Type B pancreatic cell (in vitro differentiated cells): ENCODE results near the gene GUCY2C. TPM values are rescaled to one million over a fixed set of nuclear protein-coding genes. Genes with fewer than 3 reads are reported as not detected.
A peak's percentile ranks its signal among the peaks of the same experiment; 100 is the strongest.

Experiments
- DNase-seq: peaks from one replicate; pipeline ENCODE4 v3.0.0; 2021; ENCODE audit warnings: mixed read lengths; ENCODE audit not compliant: unreplicated experiment; ENCODE audit errors: extremely low spot score
- H3K27ac Mint-ChIP-seq: 2 replicates; pipeline ENCODE4 v1.8.0; 2021; ENCODE audit warnings: mild to moderate bottlenecking, mixed read lengths
- H3K27me3 Mint-ChIP-seq: 2 replicates; pipeline ENCODE4 v1.8.0; 2021; ENCODE audit warnings: mixed read lengths
- H3K36me3 Mint-ChIP-seq: 2 replicates; pipeline ENCODE4 v1.8.0; 2021; ENCODE audit warnings: mixed read lengths
- H3K4me1 Mint-ChIP-seq: one replicate; pipeline ENCODE4 v1.8.0; 2021; ENCODE audit warnings: mixed read lengths; ENCODE audit not compliant: unreplicated experiment
- H3K4me3 Mint-ChIP-seq: 2 replicates; pipeline ENCODE4 v1.8.0; 2021; ENCODE audit warnings: mild to moderate bottlenecking, mixed read lengths
- H3K9me3 Mint-ChIP-seq: 2 replicates; pipeline ENCODE4 v1.8.0; 2021; ENCODE audit warnings: mixed read lengths
- CTCF ChIP-seq: fragments of 200-600 bp; sonication (generic); conservative IDR thresholded peaks from 2 replicates; pipeline ENCODE4 v1.5.0; 2021; ENCODE audit warnings: antibody characterized with exemption, mild to moderate bottlenecking
- total RNA-seq: library from RNA; stranded (reverse); gene quantifications from 2 replicates; pipeline ENCODE4 v1.2.1, GENCODE V29; 2021; ENCODE audit warnings: low replicate concordance

The GUCY2C gene
- total RNA-seq, 1 donor from 2014 or later, result 2.1 TPM

- TF ChIP-seq CTCF, result no peak
- H3K27ac Mint-ChIP-seq, result no peak overlapping the region
- no peak overlapping the region for H3K4me3 Mint-ChIP-seq
- H3K9me3 Mint-ChIP-seq, result no peaks in the 10 kb centered on the region
- no peaks in the 10 kb centered on the region for H3K36me3 Mint-ChIP-seq
- DNase-seq, result no peak
- H3K4me1 Mint-ChIP-seq, result no peaks in the 10 kb centered on the region
- H3K27me3 Mint-ChIP-seq, result peaks cover 2% of the 10 kb centered on the region
Observed at GRCh38 chr12:14681625-14682024, 14.8 kb downstream of the GUCY2C start.

GRCh38 chr12:14681190-14681589 is 15.2 kb downstream of the GUCY2C start:
- Mint-ChIP-seq H3K36me3 (no peaks in the 10 kb centered on the region), H3K9me3 (no peaks in the 10 kb centered on the region), H3K27me3 (peaks cover 2% of the 10 kb centered on the region), H3K4me1 (no peaks in the 10 kb centered on the region), H3K4me3 (no peak overlapping the region), H3K27ac (no peak overlapping the region)
- no peak for DNase-seq
- no peak for TF ChIP-seq CTCF

- Mint-ChIP-seq H3K36me3 (no peaks in the 10 kb centered on the region), H3K27me3 (peaks cover 11% of the 10 kb centered on the region), H3K9me3 (no peaks in the 10 kb centered on the region), H3K27ac (peak overlapping the region; percentile 5), H3K4me1 (no peaks in the 10 kb centered on the region), H3K4me3 (no peak overlapping the region)
- DNase-seq, result no peak
- no peak for TF ChIP-seq CTCF
Observed at GRCh38 chr12:14678547-14679150, 17.8 kb downstream of the GUCY2C start.

GRCh38 chr12:14668591-14668990 is 27.8 kb downstream of the GUCY2C start:
- Mint-ChIP-seq H3K36me3 (peaks cover 11% of the 10 kb centered on the region), H3K4me1 (no peaks in the 10 kb centered on the region), H3K27me3 (peaks cover 4% of the 10 kb centered on the region), H3K27ac (no peak overlapping the region), H3K9me3 (no peaks in the 10 kb centered on the region), H3K4me3 (no peak overlapping the region)
- DNase-seq, result no peak
- TF ChIP-seq CTCF, result no peak

- no peak for TF ChIP-seq CTCF
- peaks cover 6% of the 10 kb centered on the region for H3K36me3 Mint-ChIP-seq
- H3K27ac Mint-ChIP-seq, result no peak overlapping the region
- H3K27me3 Mint-ChIP-seq, result peaks cover 4% of the 10 kb centered on the region
- no peak for DNase-seq
- H3K9me3 Mint-ChIP-seq, result no peaks in the 10 kb centered on the region
- no peaks in the 10 kb centered on the region for H3K4me1 Mint-ChIP-seq
- H3K4me3 Mint-ChIP-seq, result no peak overlapping the region
Observed at GRCh38 chr12:14665354-14666348, 30.7 kb downstream of the GUCY2C start.
